Glutamatergic neuron (in vitro differentiated cells): ENCODE results near the gene OR2J2. TPM values are rescaled to one million over a fixed set of nuclear protein-coding genes. Genes with fewer than 3 reads are reported as not detected.
"Not testable (repeated sequence)": the region's sequence is repeated elsewhere in the genome, so short reads cannot be mapped to it uniquely, and the experiment has no call there.

Source experiments
- DNase-seq: peaks from one replicate; pipeline ENCODE4 v3.0.0; 2022
- H3K27ac Mint-ChIP-seq: one replicate; pipeline ENCODE4 v1.8.0; 2020; ENCODE audit warnings: mild to moderate bottlenecking, mixed read lengths, inconsistent platforms; ENCODE audit not compliant: unreplicated experiment
- H3K27me3 Mint-ChIP-seq: one replicate; pipeline ENCODE4 v1.8.0; 2020; ENCODE audit warnings: mild to moderate bottlenecking, moderate library complexity, mixed read lengths, inconsistent platforms; ENCODE audit not compliant: unreplicated experiment
- H3K36me3 Mint-ChIP-seq: one replicate; pipeline ENCODE4 v1.8.0; 2020; ENCODE audit warnings: mild to moderate bottlenecking, mixed read lengths, inconsistent platforms; ENCODE audit not compliant: unreplicated experiment
- H3K4me1 Mint-ChIP-seq: one replicate; pipeline ENCODE4 v1.8.0; 2020; ENCODE audit warnings: mild to moderate bottlenecking, low read depth, mixed read lengths, inconsistent platforms; ENCODE audit not compliant: unreplicated experiment
- H3K4me3 Mint-ChIP-seq: one replicate; pipeline ENCODE4 v1.8.0; 2020; ENCODE audit warnings: mild to moderate bottlenecking, mixed read lengths, inconsistent platforms; ENCODE audit not compliant: unreplicated experiment
- H3K9me3 Mint-ChIP-seq: one replicate; pipeline ENCODE4 v1.8.0; 2020; ENCODE audit warnings: mild to moderate bottlenecking, moderate library complexity, mixed read lengths, inconsistent platforms; ENCODE audit not compliant: unreplicated experiment
- CTCF ChIP-seq: fragments of 200-600 bp; sonication (generic); IDR thresholded peaks from one replicate; pipeline ENCODE4 v1.5.0; 2021; ENCODE audit not compliant: partially characterized antibody, unreplicated experiment
- total RNA-seq: library from RNA; stranded (reverse); fragmentation: NEBNext Ultra II Directional; extraction: Animal tissue kit (Norgen Biotek cat#: 25700); gene quantifications from one replicate; pipeline ENCODE4 v1.2.1, GENCODE V29; 2021; ENCODE audit not compliant: unreplicated experiment

OR2J2 gene
- total RNA-seq, 1 donor from 2014 or later: not detected

GRCh38 chr6:29211488-29211887 is 40.8 kb downstream of the OR2J2 start:
- Mint-ChIP-seq H3K4me1 (no peaks in the 10 kb centered on the region), H3K9me3 (no peaks in the 10 kb centered on the region), H3K36me3 (no peaks in the 10 kb centered on the region), H3K4me3 (no peak overlapping the region), H3K27me3 (no peaks in the 10 kb centered on the region), H3K27ac (no peak overlapping the region)
- no peak for TF ChIP-seq CTCF
- DNase-seq: no peak

- TF ChIP-seq CTCF: no peak
- Mint-ChIP-seq H3K9me3 (no peaks in the 10 kb centered on the region), H3K4me3 (no peak overlapping the region), H3K27me3 (no peaks in the 10 kb centered on the region), H3K27ac (no peak overlapping the region), H3K36me3 (no peaks in the 10 kb centered on the region), H3K4me1 (no peaks in the 10 kb centered on the region)
- DNase-seq: no peak
These were observed 45.8 kb downstream of the OR2J2 start for GRCh38 chr6:29216528-29216927.

GRCh38 chr6:29217242-29217641 is 46.5 kb downstream of the OR2J2 start:
- not testable (repeated sequence) for H3K27me3 Mint-ChIP-seq, H3K36me3 Mint-ChIP-seq, DNase-seq, H3K9me3 Mint-ChIP-seq, H3K4me3 Mint-ChIP-seq, H3K27ac Mint-ChIP-seq, H3K4me1 Mint-ChIP-seq

- H3K27me3 Mint-ChIP-seq, H3K36me3 Mint-ChIP-seq, H3K4me1 Mint-ChIP-seq, DNase-seq, H3K4me3 Mint-ChIP-seq, H3K9me3 Mint-ChIP-seq, H3K27ac Mint-ChIP-seq: not testable (repeated sequence)
These were observed 47.3 kb downstream of the OR2J2 start for GRCh38 chr6:29218056-29218455.

Other genes starting within 250 kb of the OR2J2 start
- 65.2 TPM for gene TRIM27, start 246.9 kb upstream of the OR2J2 start, total RNA-seq
- 5.1 TPM for gene ZNF311, start 165.6 kb upstream of the OR2J2 start, total RNA-seq
- gene OR2W1, start 125.7 kb upstream of the OR2J2 start, total RNA-seq: not detected
- gene OR2B3, start 83.6 kb upstream of the OR2J2 start, total RNA-seq: not detected
- gene OR2J1, start 71.4 kb upstream of the OR2J2 start, total RNA-seq: not detected
- gene OR2J3, start 62.8 kb upstream of the OR2J2 start, total RNA-seq: not detected
- not detected for gene OR14J1, start 130.8 kb downstream of the OR2J2 start, total RNA-seq
- gene OR5V1, start 198.0 kb downstream of the OR2J2 start, total RNA-seq: not detected
- not detected for gene OR12D3, start 204.4 kb downstream of the OR2J2 start, total RNA-seq
- not detected for gene OR12D2, start 224.7 kb downstream of the OR2J2 start, total RNA-seq
- gene OR12D1, start 244.0 kb downstream of the OR2J2 start, total RNA-seq: not detected